ENCODE data around the gene MED22. TPM values are rescaled to one million over a fixed set of nuclear protein-coding genes. Genes with fewer than 3 reads are reported as not detected.
"Not testable (repeated sequence)": the region's sequence is repeated elsewhere in the genome, so short reads cannot be mapped to it uniquely, and the experiment has no call there.

Gene MED22
- total RNA-seq, 1 donor from 2014 or later = 70.6 TPM

GRCh38 chr9:133379153-133380086 is 31.5 kb upstream of the MED22 start:
- TF ChIP-seq, protein P1, sequence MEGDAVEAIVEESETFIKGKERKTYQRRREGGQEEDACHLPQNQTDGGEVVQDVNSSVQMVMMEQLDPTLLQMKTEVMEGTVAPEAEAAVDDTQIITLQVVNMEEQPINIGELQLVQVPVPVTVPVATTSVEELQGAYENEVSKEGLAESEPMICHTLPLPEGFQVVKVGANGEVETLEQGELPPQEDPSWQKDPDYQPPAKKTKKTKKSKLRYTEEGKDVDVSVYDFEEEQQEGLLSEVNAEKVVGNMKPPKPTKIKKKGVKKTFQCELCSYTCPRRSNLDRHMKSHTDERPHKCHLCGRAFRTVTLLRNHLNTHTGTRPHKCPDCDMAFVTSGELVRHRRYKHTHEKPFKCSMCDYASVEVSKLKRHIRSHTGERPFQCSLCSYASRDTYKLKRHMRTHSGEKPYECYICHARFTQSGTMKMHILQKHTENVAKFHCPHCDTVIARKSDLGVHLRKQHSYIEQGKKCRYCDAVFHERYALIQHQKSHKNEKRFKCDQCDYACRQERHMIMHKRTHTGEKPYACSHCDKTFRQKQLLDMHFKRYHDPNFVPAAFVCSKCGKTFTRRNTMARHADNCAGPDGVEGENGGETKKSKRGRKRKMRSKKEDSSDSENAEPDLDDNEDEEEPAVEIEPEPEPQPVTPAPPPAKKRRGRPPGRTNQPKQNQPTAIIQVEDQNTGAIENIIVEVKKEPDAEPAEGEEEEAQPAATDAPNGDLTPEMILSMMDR (conservative IDR thresholded peaks at IDR 0.05) = no peak
- H3K27me3 Mint-ChIP-seq (ENCODE audit: low read depth) = no peaks in the 10 kb centered on the region
- H3K9me3 Mint-ChIP-seq = no peaks in the 10 kb centered on the region
- H3K4me1 Mint-ChIP-seq = peaks cover 37% of the 10 kb centered on the region
- no peaks in the 10 kb centered on the region for H3K36me3 Mint-ChIP-seq (ENCODE audit: low read depth)
- peak overlapping the region; percentile 13 for H3K4me3 Mint-ChIP-seq
- no peak for DNase-seq (ENCODE audit: low read depth, low spot score)
- no peak overlapping the region for H3K27ac Mint-ChIP-seq (ENCODE audit: unreplicated experiment)

- Mint-ChIP-seq H3K27me3 (ENCODE audit: low read depth) (no peaks in the 10 kb centered on the region), H3K36me3 (ENCODE audit: low read depth) (no peaks in the 10 kb centered on the region), H3K9me3 (no peaks in the 10 kb centered on the region), H3K27ac (ENCODE audit: unreplicated experiment) (no peak overlapping the region), H3K4me1 (peaks cover 43% of the 10 kb centered on the region), H3K4me3 (peak overlapping the region; percentile 77)
- TF ChIP-seq, protein P1 (conservative IDR thresholded peaks at IDR 0.05) = no peak
- no peak for DNase-seq (ENCODE audit: low read depth, low spot score)
Observed at GRCh38 chr9:133378408-133378962, 30.6 kb upstream of the MED22 start.

- Mint-ChIP-seq H3K4me3 (peak overlapping the region; percentile 77), H3K27me3 (ENCODE audit: low read depth) (no peaks in the 10 kb centered on the region), H3K36me3 (ENCODE audit: low read depth) (no peaks in the 10 kb centered on the region), H3K9me3 (no peaks in the 10 kb centered on the region), H3K27ac (ENCODE audit: unreplicated experiment) (peak overlapping the region; percentile 12), H3K4me1 (peaks cover 43% of the 10 kb centered on the region)
- DNase-seq (ENCODE audit: low read depth, low spot score) = no peak
- TF ChIP-seq, protein P1 (conservative IDR thresholded peaks at IDR 0.05) = no peak
Observed at GRCh38 chr9:133377721-133378216, 29.8 kb upstream of the MED22 start.

- not testable (repeated sequence) for H3K9me3 Mint-ChIP-seq; H3K27ac Mint-ChIP-seq (ENCODE audit: unreplicated experiment); DNase-seq (ENCODE audit: low read depth, low spot score); H3K27me3 Mint-ChIP-seq (ENCODE audit: low read depth); H3K36me3 Mint-ChIP-seq (ENCODE audit: low read depth)
- H3K4me3 Mint-ChIP-seq = peak overlapping the region; percentile 77
- H3K4me1 Mint-ChIP-seq = peaks cover 43% of the 10 kb centered on the region
Observed at GRCh38 chr9:133377280-133377679, 29.3 kb upstream of the MED22 start.

GRCh38 chr9:133375724-133376654 is 28.1 kb upstream of the MED22 start, which contains the start of the genes STKLD1 and SURF4:
STKLD1 (plus strand) TSS chr9:133376366; CDS start chr9:133376474, 108 bp downstream.
SURF4 (minus strand) TSS chr9:133376060; CDS start chr9:133375969, 91 bp downstream.
- TF ChIP-seq, protein P1 (conservative IDR thresholded peaks at IDR 0.05) = no peak
- peak; percentile 95 for DNase-seq (ENCODE audit: low read depth, low spot score)
- H3K4me3 Mint-ChIP-seq = peak within 1 kb of the TSS; percentile 94
- peaks cover 43% of the 10 kb centered on the region for H3K4me1 Mint-ChIP-seq
- H3K27ac Mint-ChIP-seq (ENCODE audit: unreplicated experiment) = peak within 1 kb of the TSS; percentile 97
- no peaks in the 10 kb centered on the region for H3K27me3 Mint-ChIP-seq (ENCODE audit: low read depth)
- no peaks in the 10 kb centered on the region for H3K36me3 Mint-ChIP-seq (ENCODE audit: low read depth)
- H3K9me3 Mint-ChIP-seq = no peaks in the 10 kb centered on the region

Measured in neural crest cell (in vitro differentiated cells).